GM12801 (cell line): ENCODE results near the gene CAMK2D.

Source experiments
- CTCF ChIP-seq: IDR thresholded peaks from one replicate; pipeline ENCODE4 v1.5.1; 2011; ENCODE audit warnings: control low read depth; ENCODE audit not compliant: insufficient read length; ENCODE audit errors: extremely low read depth

The CAMK2D gene

GRCh38 chr4:113691676-113692075 lies 69.9 kb downstream of the CAMK2D start:
- TF ChIP-seq CTCF: no peak

GRCh38 chr4:113689394-113689793 lies 72.1 kb downstream of the CAMK2D start:
- no peak for TF ChIP-seq CTCF

GRCh38 chr4:113687067-113687718 lies 74.3 kb downstream of the CAMK2D start:
- TF ChIP-seq CTCF: no peak

- no peak for TF ChIP-seq CTCF
Measured at GRCh38 chr4:113684534-113685091, 76.9 kb downstream of the CAMK2D start.

GRCh38 chr4:113682730-113683537 lies 78.6 kb downstream of the CAMK2D start:
- TF ChIP-seq CTCF: no peak

GRCh38 chr4:113678641-113679040 lies 82.9 kb downstream of the CAMK2D start:
- no peak for TF ChIP-seq CTCF

- no peak for TF ChIP-seq CTCF
Measured at GRCh38 chr4:113677325-113677724, 84.2 kb downstream of the CAMK2D start.
